ENCODE measurements around the gene CDK5R1.

CDK5R1 gene

GRCh38 chr17:32491371-32492263 is 4.8 kb downstream of the CDK5R1 start:
- no peak for DNase-seq (ENCODE audit: extremely low spot score, insufficient read length, low read depth)
- peak; percentile 94 for FAIRE-seq

DNA sequence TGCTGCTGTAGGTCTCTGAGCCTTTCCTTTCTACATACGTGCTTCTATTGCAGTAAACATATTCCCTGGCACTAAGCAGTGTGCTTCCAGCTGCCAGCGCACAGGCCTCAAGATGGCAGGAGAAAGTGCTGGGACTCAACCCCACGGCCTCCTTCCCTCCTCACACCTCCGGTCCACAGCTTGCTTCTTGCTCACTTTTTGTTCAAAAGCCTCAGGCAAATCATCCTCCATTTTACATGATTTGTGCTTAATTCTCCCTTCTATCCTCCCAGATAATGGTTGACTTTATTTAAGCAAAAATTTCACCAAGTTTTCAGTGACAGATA is 5.4 kb downstream of the CDK5R1 start:
- FAIRE-seq = no peak

DNA sequence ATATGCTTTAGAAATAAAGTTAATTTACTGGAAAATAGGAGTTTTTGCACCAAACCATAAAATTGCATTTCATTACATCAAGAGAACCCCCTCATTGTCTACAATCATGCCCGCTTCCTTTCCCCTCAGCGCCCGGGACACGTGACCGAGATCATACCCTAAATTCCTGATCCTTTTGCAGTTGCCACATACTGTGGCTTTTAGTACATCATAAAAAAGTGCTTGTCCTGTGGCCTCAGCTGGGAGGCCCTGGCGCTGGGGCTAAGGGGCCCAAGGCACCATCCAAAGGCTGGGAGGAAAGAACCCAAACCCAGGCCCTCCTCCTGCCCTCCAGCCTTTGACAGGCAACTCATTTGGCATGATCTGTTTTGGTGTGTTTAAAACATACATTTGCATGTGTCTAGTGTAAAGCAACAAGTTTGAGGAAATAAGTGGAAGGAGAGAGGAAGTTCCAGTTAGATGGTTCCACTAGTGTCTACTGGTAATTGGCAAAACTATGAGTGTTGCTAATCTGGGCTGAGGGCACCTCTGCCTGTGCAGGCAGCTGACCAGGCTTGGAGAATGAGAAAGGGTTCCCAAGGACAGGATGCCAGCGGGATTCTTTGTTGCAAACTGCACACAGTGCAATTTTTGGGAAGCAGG is 6.0 kb downstream of the CDK5R1 start:
- no peak for DNase-seq (ENCODE audit: extremely low spot score, insufficient read length, low read depth)
- FAIRE-seq = no peak

More for the DNA sequence above, 5.4 kb downstream of the CDK5R1 start:
- no peak for DNase-seq (ENCODE audit: extremely low spot score, insufficient read length, low read depth)

DNA sequence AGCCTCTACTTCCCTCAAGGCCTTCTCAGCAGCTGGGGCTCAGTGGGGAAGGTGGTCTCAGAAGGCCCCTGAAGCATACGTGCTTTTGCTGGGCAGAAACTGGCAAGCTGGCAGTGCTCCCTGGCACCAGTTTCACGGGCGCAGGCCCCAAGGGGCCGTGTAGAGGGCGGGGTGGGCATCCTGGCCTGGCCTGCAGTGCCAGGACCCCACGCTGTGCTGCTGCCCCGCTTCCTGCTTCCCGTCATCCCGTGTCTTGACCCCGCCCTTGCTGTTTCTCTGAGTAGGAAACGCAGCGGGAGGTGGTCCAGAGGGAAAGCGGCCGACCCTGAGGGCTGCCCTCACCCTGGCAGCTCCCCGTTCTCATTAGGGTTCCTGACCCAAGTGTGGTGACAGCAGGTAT is 6.8 kb downstream of the CDK5R1 start:
- DNase-seq (ENCODE audit: extremely low spot score, insufficient read length, low read depth) (no peak), FAIRE-seq (no peak)

GRCh38 chr17:32493976-32494513 is 7.3 kb downstream of the CDK5R1 start:
- DNase-seq (ENCODE audit: extremely low spot score, insufficient read length, low read depth) = no peak
- no peak for FAIRE-seq

GRCh38 chr17:32494621-32495358 is 8.0 kb downstream of the CDK5R1 start:
- FAIRE-seq (no peak), DNase-seq (ENCODE audit: extremely low spot score, insufficient read length, low read depth) (no peak)

- FAIRE-seq (no peak), DNase-seq (ENCODE audit: extremely low spot score, insufficient read length, low read depth) (no peak)
Measured at GRCh38 chr17:32495359-32496231, 8.8 kb downstream of the CDK5R1 start.

GRCh38 chr17:32496395-32497073 is 9.7 kb downstream of the CDK5R1 start:
- DNase-seq (ENCODE audit: extremely low spot score, insufficient read length, low read depth) (no peak), FAIRE-seq (no peak)

GRCh38 chr17:32497431-32498205 is 10.8 kb downstream of the CDK5R1 start:
- DNase-seq (ENCODE audit: extremely low spot score, insufficient read length, low read depth) = no peak
- no peak for FAIRE-seq

DNA sequence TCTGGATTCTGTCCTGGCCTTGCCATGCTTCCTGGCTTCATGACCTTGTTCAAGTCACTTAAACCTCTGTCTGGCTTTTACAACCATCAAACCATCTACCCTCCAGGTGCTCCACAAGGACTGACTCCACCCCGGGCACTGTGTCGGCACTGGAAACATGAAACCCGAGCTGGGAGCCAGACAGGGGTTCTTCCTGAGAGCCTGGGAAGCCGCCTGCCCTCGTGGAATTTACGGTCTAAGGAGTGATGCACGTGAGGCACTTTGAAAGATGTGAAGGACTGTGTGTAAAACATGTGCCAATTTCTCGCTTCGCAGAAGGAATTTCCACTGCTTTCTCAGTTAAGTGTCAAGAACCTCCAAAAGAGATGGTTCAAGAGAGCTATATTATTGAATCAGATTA is 11.6 kb downstream of the CDK5R1 start:
- DNase-seq (ENCODE audit: extremely low spot score, insufficient read length, low read depth) (no peak), FAIRE-seq (no peak)

- DNase-seq (ENCODE audit: extremely low spot score, insufficient read length, low read depth) (no peak), FAIRE-seq (no peak)
Measured at GRCh38 chr17:32502013-32502412, 15.2 kb downstream of the CDK5R1 start.

DNA sequence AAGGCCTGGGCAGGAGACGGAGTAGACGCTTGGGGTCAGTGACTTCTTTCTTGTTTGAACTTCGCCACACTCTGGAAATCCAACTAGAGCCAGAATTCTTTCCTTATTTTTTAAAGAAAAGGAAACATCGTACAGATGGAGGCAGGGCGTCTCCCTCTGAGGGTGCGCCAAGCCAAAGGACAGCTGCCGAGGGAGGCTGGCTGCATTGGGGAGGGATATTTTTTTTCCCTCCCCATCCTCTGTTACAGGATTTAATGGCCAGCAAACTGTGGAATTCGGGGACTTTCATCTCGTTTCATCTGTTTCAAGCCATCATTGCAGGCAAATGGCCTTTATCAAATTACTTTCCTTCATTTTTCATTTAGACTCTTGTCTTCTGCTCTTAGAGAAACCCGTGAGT is 15.9 kb downstream of the CDK5R1 start:
- DNase-seq (ENCODE audit: extremely low spot score, insufficient read length, low read depth) (no peak), FAIRE-seq (no peak)

DNA sequence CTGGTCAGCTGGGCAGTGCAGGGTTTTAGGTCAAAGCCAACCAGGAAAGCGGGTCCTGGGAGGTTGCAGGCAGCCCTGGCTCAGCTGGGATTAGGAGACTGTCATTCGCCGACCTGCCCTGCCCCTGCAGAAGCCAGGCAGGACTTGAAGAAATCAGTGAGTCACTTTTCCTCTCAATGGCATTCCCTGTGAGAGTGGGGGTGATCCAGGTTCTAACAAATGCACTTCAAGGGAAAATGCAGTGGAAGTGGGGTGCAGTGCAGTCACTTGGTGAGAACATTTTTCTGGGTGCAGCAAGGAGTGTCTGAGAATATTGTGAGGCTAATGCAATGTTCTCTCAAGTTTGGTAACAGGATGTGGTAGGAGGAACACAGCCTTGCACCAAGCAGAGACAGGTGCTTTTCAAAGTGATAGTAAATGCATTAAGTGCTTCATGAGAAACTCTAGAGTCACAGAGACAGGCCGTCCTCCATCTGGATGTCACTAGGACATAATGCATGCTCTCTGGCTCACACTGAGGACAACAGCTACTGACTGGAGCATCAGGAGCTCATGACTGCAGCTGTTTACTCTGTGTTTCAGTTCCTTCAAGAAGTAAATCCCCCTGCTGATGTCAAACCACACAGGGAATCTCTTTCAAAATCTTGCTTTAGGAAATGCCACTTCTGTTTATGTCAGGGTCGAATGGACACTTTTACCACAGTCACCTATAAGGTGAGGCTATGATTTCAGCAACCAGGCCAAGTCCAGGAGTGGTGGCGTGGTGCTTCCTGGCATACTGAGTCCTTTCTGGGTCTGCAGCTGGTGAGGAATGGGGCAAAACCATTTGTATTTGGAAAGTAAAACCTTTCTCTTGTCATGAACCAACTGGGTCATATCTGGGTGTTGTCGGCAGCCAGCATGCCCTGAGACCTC is 16.7 kb downstream of the CDK5R1 start:
- DNase-seq (ENCODE audit: extremely low spot score, insufficient read length, low read depth) (peak; percentile 69), FAIRE-seq (peak; percentile 99)

GRCh38 chr17:32504166-32504990 is 17.6 kb downstream of the CDK5R1 start:
- no peak for DNase-seq (ENCODE audit: extremely low spot score, insufficient read length, low read depth)
- no peak for FAIRE-seq

DNA sequence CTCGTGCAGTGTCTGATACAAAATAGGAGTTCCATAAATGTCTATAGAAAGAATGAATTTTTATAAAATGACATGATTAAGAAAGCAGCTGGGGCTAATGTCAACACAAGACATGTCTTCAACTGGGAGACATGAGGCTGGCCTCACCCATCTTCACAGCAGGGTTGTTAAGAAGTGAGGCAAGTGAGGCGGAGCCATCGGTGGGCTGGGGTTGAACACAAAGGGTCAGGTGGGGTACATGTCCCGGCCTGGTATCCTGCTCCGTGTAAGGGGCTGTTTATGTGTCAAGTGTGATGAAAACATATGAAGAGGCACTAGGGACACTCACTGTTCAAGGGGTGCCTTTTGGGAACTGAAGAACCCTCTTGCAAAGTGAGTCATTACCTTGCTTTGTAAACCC is 22.1 kb downstream of the CDK5R1 start:
- FAIRE-seq = no peak

DNA sequence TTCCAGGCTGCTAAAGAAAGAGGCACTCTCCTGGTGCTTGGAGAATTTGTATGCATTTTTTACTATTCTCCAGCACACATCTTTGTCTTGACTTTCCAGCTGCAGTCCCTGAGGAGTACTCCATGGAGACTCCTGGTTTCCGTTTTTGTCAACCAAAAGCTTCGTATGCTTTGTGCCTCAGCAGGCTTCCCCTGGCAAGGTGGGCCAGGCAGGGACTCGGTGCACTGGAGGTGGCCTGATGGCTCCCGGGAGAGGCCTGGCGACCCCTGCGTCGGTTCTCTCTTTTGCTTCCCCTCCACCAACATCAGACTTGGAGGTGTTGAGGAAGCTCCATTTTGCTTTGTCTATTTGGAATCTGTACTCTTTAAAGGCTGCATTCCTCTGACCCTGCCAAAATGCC is 23.7 kb downstream of the CDK5R1 start:
- no peak for FAIRE-seq
- no peak for DNase-seq (ENCODE audit: extremely low spot score, insufficient read length, low read depth)

More for the DNA sequence above, 22.1 kb downstream of the CDK5R1 start:
- no peak for DNase-seq (ENCODE audit: extremely low spot score, insufficient read length, low read depth)

GRCh38 chr17:32512328-32512727 is 25.5 kb downstream of the CDK5R1 start:
- DNase-seq (ENCODE audit: extremely low spot score, insufficient read length, low read depth) (no peak), FAIRE-seq (no peak)
